Endothelial cell of umbilical vein (primary cell): ENCODE measurements around the gene TMEM181. TPM values are rescaled to one million over a fixed set of nuclear protein-coding genes. Genes with fewer than 3 reads are reported as not detected.

Source experiments
- BruUV-seq: library from RNA; stranded (reverse); fragments of 400-500 nt; replicated peaks from 2 replicates; lab custom pipeline; 2021; lab: Mats Ljungman, UMichigan
- CTCF ChIA-PET: fragments of 300-600, 350-600 bp; sonication (Branson Sonifier 250); formaldehyde crosslinking; loops from one replicate; lab custom pipeline; 2021; ENCODE audit warnings: antibody characterized with exemption, inconsistent platforms; lab: Charles Lee
- POLR2A ChIA-PET: fragments of 300-600, 350-600 bp; sonication (Branson Sonifier 250); formaldehyde crosslinking; loops from one replicate; lab custom pipeline; 2021; ENCODE audit warnings: antibody characterized with exemption, inconsistent platforms; lab: Charles Lee
- DNase-seq: peaks from one replicate; pipeline ENCODE4 v3.0.0-alpha.2; 2011; ENCODE audit warnings: low read depth, low spot score
- FAIRE-seq: peaks from 2 replicates; lab custom pipeline; 2011; peaks lifted over from hg19 to GRCh38; lab: Jason Lieb, UNC
- H2AFZ ChIP-seq: 2 replicates; pipeline ENCODE4 v1.6.0; 2012; ENCODE audit warnings: low read depth, low read length, control low read depth, inconsistent platforms
- H3K27ac ChIP-seq: 2 replicates; pipeline ENCODE4 v1.5.1; 2011; ENCODE audit warnings: low read depth, mild to moderate bottlenecking, control low read depth, low read length, moderate library complexity; ENCODE audit not compliant: insufficient read depth
- H3K27me3 ChIP-seq, 2 experiments: 2 replicates each; pipeline versions ENCODE4 v1.6.0 to v1.6.1; 2011; ENCODE audit warnings: low read length in 2 of 2, mixed read lengths in 1 of 2; ENCODE audit not compliant: control insufficient read depth in 2 of 2, insufficient read depth in 2 of 2
- H3K36me3 ChIP-seq, 2 experiments: 2 replicates in 1 of 2; 3 replicates in 1 of 2; pipeline ENCODE4 v1.5.1; 2011; ENCODE audit warnings: low read length in 2 of 2, mild to moderate bottlenecking in 1 of 2, moderate library complexity in 1 of 2; ENCODE audit not compliant: control insufficient read depth in 2 of 2, insufficient read depth in 2 of 2; ENCODE audit errors: extremely low read depth in 1 of 2
- H3K4me1 ChIP-seq: 3 replicates; pipeline ENCODE4 v1.5.1; 2011; ENCODE audit warnings: mild to moderate bottlenecking, low read length; ENCODE audit not compliant: control insufficient read depth, insufficient read depth; ENCODE audit errors: extremely low read depth
- H3K4me2 ChIP-seq: 2 replicates; pipeline ENCODE4 v1.6.1; 2011; ENCODE audit warnings: low read length, control low read depth, mixed read lengths; ENCODE audit not compliant: insufficient read depth
- H3K4me3 ChIP-seq, 3 experiments: fragments of 200-600 bp in 1 of 3; sonication (generic), shearing (Covaris generic) in 1 of 3; replicated peaks in 1 of 3; 2 replicates each; pipeline ENCODE4 v1.5.1; 2011 to 2016; ENCODE audit warnings: control low read depth in 3 of 3, low read length in 3 of 3, mild to moderate bottlenecking in 2 of 3, inconsistent platforms in 1 of 3, low read depth in 1 of 3, moderate library complexity in 1 of 3; ENCODE audit not compliant: insufficient read depth in 1 of 3
- H3K79me2 ChIP-seq: 2 replicates; pipeline ENCODE4 v1.6.0; 2012; ENCODE audit warnings: low read length, inconsistent platforms; ENCODE audit not compliant: control insufficient read depth, insufficient read depth
- H3K9ac ChIP-seq: replicated peaks from 2 replicates; pipeline ENCODE3; 2011; ENCODE audit warnings: low read length, control low read depth; ENCODE audit not compliant: insufficient read depth; ENCODE audit errors: extremely low read depth
- H3K9me1 ChIP-seq: replicated peaks from 3 replicates; pipeline ENCODE4 v1.6.0; 2011; ENCODE audit warnings: mild to moderate bottlenecking, low read length; ENCODE audit not compliant: control insufficient read depth, insufficient read depth; ENCODE audit errors: extremely low read depth
- H3K9me3 ChIP-seq: replicated peaks from 2 replicates; pipeline ENCODE4 v1.5.1; 2012; ENCODE audit warnings: low read length, inconsistent platforms; ENCODE audit not compliant: control insufficient read depth, insufficient read depth
- H4K20me1 ChIP-seq: replicated peaks from 2 replicates; pipeline ENCODE3; 2011; ENCODE audit warnings: mild to moderate bottlenecking, low read length; ENCODE audit not compliant: control insufficient read depth, insufficient read depth; ENCODE audit errors: extremely low read depth
- CTCF ChIP-seq, 2 donors: IDR thresholded peaks; 1 replicate in 1 of 2; 2 replicates in 1 of 2; pipeline ENCODE4 v1.5.1; 2011; ENCODE audit warnings: low read length in 2 of 2, mild to moderate bottlenecking in 2 of 2, moderate library complexity in 2 of 2, control low read depth in 1 of 2, inconsistent platforms in 1 of 2, low read depth in 1 of 2; ENCODE audit not compliant: insufficient read depth in 1 of 2; ENCODE audit errors: extremely low read depth in 1 of 2
- GATA2 ChIP-seq: IDR thresholded peaks from 2 replicates; pipeline ENCODE4 v1.7.0; 2011; ENCODE audit warnings: low read depth, mild to moderate bottlenecking, moderate library complexity, mixed read lengths, low read length; ENCODE audit not compliant: insufficient read length, insufficient read depth
- JUN ChIP-seq: IDR thresholded peaks from 2 replicates; pipeline ENCODE4 v1.6.1; 2011; ENCODE audit warnings: borderline replicate concordance, low read depth; ENCODE audit not compliant: insufficient read length, insufficient read depth
- MAX ChIP-seq: IDR thresholded peaks from 2 replicates; pipeline ENCODE4 v1.6.1; 2011; ENCODE audit not compliant: insufficient read depth, insufficient read length
- MYC ChIP-seq: IDR thresholded peaks from one replicate; pipeline ENCODE4 v1.6.1; 2011; ENCODE audit warnings: mild to moderate bottlenecking, low read depth, low read length
- POLR2A ChIP-seq: IDR thresholded peaks from 2 replicates; pipeline ENCODE4 v1.6.1; 2012; ENCODE audit warnings: low read depth, mild to moderate bottlenecking, control low read depth, low read length
- POLR2AphosphoS5 ChIP-seq: IDR thresholded peaks from 2 replicates; pipeline ENCODE4 v1.6.1; 2012; ENCODE audit warnings: low read depth, mild to moderate bottlenecking, control low read depth, low read length, moderate library complexity; ENCODE audit not compliant: insufficient read depth
- dilution Hi-C: fragments of 300-500 bp; cut with MboI; formaldehyde crosslinking; loops from one replicate; pipeline ENCODE4 v1.15.0; 2019; ENCODE audit warnings: low sequenced_read_pairs; ENCODE audit not compliant: extremely low pct_ligation_motif_present
- intact Hi-C: fragments of 100-400 bp; cut with micrococcal nuclease; formaldehyde crosslinking; loops from one replicate; pipeline ENCODE4 v1.10.0; 2022
- polyA plus RNA-seq, 4 experiments: library from polyadenylated mRNA; depleted of rRNA in 3 of 4; stranded (reverse) in 3 of 4; unstranded in 1 of 4; fragments of >200 nt; gene quantifications; 2 replicates each; pipeline versions ENCODE4 v1.2.1 to v1.2.3, GENCODE V29; 2011 to 2012; ENCODE audit warnings: missing spikeins in 1 of 4
- total RNA-seq: library from RNA; stranded (reverse); gene quantifications from 2 replicates; pipeline ENCODE4 v1.2.3, GENCODE V29; 2021

TMEM181 gene
- total and polyA plus RNA-seq, 2 donors (not counting 3 experiments of a cell fraction or from before 2014, with no cell fraction given), result 21.7 to 33.5 TPM

GRCh38 chr6:158624684-158625682 lies 65.1 kb downstream of the TMEM181 start:
- Histone ChIP-seq H2AFZ (no peak overlapping the region), H3K4me2 (no peak overlapping the region), H3K4me3 (no peak overlapping the region), H3K79me2 (no peaks in the 10 kb centered on the region), H3K9me1 (no peaks in the 10 kb centered on the region), H3K27ac (no peak overlapping the region), H3K27me3 (no peaks in the 10 kb centered on the region), H3K9me3 (no peaks in the 10 kb centered on the region), H3K4me1 (peaks cover under 1% of the 10 kb centered on the region), H4K20me1 (no peaks in the 10 kb centered on the region), H3K9ac (no peak overlapping the region), H3K36me3 (peaks cover 6 to 37% of the 10 kb centered on the region in 2 experiments)
- BruUV-seq, result no TSS peak
- FAIRE-seq (no peak), DNase-seq (no peak)
- ChIA-PET CTCF (interaction anchor here (2.2 kb wide), 1 partner anchor 20 kb away, joined by 7 read pairs; no protein-coding TSS in a partner anchor), POLR2A (no interaction called here)
- dilution Hi-C loops, result no loop called here
- intact Hi-C loops, result no loop called here
- TF ChIP-seq GATA2 (no peak), POLR2AphosphoS5 (no peak), MYC (no peak), POLR2A (no peak), CTCF (IDR thresholded peaks at IDR 0.05; ENCODE audit: extremely low read depth in 1 of 2, insufficient read depth in 1 of 2, low read depth in 1 of 2, low read length in 2 of 2) (no peak), JUN (no peak), MAX (no peak)
